Mammary epithelial cell (primary cell): ENCODE data around the gene DCTN2.

ENCODE experiments used
- CTCF ChIP-seq, 2 donors: IDR thresholded peaks in 1 of 2; conservative IDR thresholded peaks in 1 of 2; 2 replicates each; pipeline ENCODE4 v1.5.1; 2011 to 2012; ENCODE audit warnings: inconsistent platforms in 2 of 2, low read length in 2 of 2, mild to moderate bottlenecking in 2 of 2, control low read depth in 1 of 2, low read depth in 1 of 2; ENCODE audit not compliant: insufficient read depth in 1 of 2; ENCODE audit errors: extremely low read depth in 1 of 2
- EZH2 ChIP-seq: IDR thresholded peaks from 2 replicates; pipeline ENCODE4 v1.6.1; 2012; ENCODE audit warnings: low read length, inconsistent platforms, borderline replicate concordance

GRCh38 chr12:57513266-57513665 is 33.7 kb downstream of the DCTN2 start:
- no peak for TF ChIP-seq CTCF (conservative IDR thresholded peaks at IDR 0.05 in 1 of 2, IDR thresholded peaks at IDR 0.05 in 1 of 2; ENCODE audit: extremely low read depth in 1 of 2, insufficient read depth in 1 of 2, low read depth in 1 of 2, low read length in 2 of 2)
- TF ChIP-seq EZH2: no peak
